ENCODE measurements around the gene PROZ.

PROZ gene

GRCh38 chr13:113119822-113120189 lies 38.6 kb upstream of the PROZ start:
- DNase-seq (ENCODE audit: low read depth in 2 of 3, low spot score in 1 of 3): no peak

GRCh38 chr13:113120300-113121182 lies 37.9 kb upstream of the PROZ start:
- no peak for DNase-seq (ENCODE audit: low read depth in 2 of 3, low spot score in 1 of 3)

DNA sequence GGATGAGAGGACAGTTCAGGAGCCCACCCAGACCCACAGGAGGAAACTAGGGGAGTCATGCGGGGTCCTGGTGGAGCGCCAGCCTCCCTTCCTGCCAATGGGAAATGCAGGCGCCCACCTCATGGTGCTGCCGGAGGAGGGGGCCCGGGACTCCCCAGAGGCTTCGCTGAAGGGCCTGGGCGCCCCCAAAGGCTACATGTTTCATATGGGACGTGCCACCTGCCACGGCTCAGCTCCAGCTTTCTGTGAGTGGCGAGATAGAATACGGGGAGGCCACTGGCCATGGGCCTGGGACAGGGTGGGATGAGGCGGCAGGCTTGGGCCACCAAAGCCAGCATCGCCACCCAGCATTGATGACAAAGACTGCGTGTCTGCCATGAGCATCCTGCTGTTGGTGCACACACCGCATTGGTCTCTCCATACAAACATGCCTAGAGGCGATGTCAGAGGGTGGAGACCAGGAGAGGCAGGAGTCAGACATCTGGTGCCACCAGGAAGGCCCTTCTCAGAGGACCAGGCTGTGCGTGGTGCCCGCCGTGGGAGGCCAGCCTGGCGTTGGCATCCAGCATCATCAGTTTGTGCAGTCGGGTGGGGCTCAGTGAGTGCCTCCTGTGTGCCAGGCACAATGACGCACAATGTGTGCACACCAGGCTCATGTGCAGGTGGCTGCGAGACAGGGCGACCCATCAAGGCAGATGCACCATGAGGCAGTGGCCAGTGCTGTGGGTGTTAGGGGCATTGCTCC lies 37.1 kb upstream of the PROZ start:
- DNase-seq (ENCODE audit: low read depth in 2 of 3, low spot score in 1 of 3): no peak

DNA sequence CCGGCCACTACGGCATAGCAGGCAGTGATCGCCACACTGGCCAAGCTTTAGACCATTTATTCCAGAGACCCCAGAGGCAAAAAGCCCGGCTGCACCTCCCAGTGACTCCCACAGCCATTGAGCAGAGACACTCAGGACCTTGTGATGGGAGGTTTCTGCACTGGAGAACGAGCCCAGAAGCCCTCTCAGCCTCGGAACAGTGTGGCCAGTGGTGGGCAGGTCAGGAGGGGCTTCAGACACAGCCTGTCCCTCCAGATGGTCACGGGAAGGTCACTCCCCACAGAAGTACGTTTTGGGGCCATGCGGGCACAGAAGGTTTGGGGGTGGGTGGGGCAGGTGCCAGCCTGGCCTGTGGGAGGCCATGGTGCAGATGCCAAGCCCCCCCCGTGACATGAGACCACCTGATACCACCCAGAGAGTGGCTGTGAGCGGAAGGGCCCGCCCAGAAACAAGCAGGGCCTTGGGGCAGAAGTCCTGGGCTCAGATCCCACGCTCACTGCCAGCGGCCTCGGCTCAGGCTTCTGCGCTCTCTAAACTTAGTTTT lies 36.4 kb upstream of the PROZ start:
- DNase-seq (ENCODE audit: low read depth in 2 of 3, low spot score in 1 of 3): no peak

DNA sequence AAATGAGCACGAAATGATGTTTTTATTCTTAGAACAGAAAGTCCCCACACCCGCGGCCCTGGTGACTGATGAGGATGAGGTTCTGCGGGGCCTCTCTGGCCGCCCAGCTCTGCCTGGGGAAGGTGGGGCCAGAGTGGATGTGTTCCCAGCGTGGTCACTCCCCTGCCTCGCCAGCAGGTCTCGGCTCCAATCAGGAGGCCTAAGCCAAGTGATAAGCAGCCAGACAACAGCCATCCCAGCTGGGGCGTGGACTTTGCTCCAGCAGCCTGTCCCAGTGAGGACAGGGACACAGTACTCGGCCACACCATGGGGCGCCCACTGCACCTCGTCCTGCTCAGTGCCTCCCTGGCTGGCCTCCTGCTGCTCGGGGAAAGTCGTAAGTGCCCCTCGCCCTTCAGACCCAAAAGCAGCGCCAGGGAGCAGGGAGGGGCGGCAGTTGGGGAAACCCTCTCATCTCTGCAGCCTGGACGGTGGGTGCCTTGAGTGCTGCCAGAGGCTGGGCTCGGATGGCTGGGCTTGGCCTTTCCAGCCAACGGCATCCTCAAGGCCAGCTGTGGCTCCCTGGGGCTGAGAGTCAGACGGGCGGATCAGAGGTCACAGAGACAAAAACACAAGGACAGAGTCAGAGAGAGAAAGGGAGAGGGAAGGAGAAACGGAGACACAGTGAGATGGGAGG lies 35.8 kb upstream of the PROZ start, which contains the start of gene F10:
Gene F10 (plus strand): TSS at position 250 of the 676 bp plus-strand sequence. CDS start 57 bp downstream, at position 307.
- DNase-seq (ENCODE audit: low read depth in 2 of 3, low spot score in 1 of 3): no peak

DNA sequence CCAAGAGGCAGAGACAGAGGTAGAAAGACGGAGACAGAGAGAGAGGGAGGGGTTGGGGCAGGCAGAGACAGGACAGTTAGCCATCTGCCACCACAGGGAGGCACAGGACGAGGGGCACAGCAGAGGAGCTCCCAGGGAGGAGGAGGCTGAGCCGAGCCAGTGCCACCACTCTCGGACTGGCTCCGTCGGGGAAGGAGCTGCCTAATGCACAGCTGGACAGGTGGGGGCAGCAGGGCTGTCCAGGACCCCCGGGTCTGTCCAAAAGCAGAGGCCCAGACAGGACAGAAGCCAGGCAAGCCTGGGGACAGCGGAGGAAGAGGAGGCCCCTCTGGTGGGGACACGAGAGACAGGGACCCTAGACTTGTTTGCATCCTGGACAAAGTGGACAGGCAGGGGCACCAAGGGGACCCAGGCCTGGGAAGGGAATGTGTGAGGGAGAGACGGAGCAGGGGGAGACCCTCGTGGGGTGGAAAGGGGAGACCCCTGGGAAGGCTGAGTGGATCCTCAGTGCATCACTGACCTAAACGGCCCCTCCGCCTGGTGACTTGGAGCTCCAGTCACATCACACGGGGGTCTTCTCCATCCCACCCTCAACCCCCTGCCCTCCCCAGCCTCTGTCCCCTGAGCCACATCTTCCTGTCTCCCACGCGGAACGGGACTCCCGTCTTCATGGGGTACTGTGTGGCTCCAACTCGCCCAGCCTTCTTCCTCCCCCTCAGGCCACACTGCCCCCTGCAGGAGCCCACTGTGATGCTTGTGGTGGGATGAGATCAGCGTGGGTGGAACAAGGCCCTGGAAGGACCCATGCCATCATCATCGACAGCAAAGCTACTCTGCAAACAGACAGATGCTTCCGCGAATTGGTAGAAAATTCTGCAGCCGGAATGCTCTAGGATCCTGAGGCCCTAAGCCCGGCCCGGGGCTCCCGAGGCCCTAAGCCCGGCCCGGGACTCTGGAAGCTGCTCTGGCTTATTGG lies 34.9 kb upstream of the PROZ start:
- DNase-seq (ENCODE audit: low read depth in 2 of 3, low spot score in 1 of 3): no peak

DNA sequence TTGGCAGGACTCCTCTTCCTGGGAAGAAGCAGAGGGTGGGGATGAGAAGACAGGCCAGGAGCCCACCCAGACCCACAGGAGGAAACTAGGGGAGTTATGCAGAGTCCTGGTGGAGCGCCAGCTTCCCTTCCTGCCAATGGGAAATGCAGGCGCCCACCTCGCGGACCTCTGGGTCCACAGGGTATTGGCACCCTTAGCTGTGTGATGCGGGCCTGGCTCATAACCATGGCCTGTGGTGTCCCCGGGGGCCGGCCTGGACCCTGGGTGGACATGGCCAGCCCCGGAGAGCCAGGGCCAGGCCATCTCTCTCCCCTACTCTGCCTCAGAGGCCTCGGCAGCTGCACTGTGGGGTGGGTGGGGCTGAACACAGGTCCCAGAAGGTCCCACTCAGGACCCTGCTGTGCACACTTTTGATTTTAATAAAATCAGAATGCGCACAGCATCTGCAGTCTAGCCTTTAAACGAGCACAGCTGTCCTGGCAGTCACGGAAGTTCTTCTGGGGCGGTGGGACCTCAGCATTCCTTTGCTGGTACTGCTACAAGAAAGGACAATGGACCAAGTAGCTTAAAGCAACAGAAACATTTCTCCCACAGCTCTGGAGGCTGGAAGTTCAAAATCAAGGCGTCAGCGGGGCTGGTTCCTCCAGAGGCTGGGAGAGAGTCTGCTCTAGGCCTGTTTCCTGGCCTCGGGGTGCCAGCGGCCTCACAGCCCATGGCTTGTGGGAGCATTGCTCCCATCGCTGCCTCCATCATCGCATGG lies 34.1 kb upstream of the PROZ start:
- no peak for DNase-seq (ENCODE audit: low read depth in 2 of 3, low spot score in 1 of 3)

DNA sequence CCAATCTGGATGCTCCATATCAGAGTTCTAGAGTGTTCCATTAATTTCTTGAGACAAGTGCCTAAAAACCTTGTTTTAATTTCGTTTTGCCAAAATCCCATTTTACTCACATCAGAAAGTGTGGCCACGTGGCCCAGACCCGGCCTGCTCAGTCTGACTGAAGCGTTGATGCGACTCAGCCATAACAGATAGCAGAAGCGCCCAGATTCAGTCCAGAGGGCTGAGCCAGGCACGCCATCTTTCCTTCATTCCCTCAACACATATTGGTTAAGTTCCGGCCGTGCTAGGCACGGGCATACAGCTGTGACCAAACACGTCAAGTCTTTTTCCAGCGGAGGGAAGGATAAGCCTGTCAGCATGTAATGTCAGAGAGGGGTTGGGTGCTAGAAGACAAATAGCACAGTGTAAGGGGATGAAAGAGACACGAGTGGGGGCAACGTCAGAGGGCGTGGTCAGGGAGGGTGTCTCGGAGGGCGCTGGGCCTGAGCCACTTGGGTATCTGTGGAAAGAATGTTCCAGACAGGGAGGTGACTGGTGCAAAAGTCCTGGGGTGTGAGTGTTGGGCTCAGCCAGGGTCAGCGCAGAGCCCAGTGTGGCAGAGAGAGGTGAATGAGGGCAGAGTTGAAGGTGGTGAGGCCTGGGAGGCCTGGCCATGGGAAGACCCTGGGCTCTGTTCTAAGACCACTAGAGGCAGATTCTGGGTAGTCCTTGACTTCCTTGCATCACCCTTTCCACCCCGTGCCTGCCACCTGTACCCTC lies 32.8 kb upstream of the PROZ start:
- DNase-seq (ENCODE audit: low read depth in 2 of 3, low spot score in 1 of 3): no peak

DNA sequence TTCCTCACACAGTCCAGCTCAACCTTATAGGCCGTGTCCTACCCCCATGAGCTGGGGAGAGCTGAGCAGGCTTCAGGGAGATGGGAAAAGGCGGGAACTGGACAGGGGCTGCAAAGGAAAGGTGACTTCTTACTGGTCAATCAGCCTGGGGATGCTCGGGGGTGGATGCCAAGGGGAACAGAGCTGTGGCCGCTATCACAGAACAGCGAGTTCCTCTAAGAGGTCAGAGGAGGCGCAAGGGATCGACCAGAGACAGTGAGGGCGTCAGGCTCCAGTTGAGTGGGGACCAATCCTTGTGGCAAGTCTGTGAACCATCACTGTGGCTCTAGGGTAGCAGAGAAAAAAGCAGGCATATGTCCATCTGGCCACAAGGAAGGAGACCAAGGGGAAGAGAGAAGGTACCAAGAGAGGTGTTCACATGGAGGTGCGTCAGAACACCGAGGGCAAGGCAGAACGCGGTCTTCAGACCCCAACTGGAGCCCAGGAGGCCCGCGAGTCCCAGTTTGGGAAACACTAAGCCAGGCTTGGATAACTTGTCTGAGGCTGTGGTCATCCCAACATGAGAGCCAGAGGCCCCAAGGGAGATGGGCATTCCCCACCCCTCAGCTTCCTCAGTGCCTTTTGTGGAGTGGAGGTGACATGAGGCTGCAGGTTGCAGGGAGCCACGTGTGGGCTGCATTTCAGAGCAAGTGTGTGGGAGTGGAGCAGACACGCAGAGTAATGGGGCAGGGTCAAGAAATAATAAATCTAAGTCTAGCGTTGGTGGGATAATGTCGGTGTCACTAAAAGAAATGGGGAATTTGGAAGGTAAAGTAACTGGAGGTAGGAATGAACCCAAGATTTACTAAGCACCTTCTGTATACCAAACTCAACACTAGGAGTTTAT lies 31.9 kb upstream of the PROZ start:
- DNase-seq (ENCODE audit: low read depth in 2 of 3, low spot score in 1 of 3): no peak

DNA sequence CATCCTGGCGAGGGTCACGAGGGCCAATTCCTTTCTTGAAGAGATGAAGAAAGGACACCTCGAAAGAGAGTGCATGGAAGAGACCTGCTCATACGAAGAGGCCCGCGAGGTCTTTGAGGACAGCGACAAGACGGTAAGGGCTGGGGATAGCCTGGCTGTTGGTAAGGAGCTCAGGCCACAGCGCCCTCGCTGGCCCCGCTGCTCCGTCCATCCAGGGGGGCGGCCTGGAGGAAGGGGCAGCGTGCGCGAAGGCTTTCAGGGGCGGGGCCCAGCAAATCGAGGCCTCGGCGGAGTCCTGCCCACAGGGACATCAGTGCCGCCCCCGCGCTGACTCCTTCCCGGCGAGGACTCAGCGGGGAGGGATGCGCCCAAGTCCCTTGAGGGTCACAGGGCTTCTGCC lies 29.0 kb upstream of the PROZ start:
- no peak for DNase-seq (ENCODE audit: low read depth in 2 of 3, low spot score in 1 of 3)

GRCh38 chr13:113129921-113130750 lies 28.3 kb upstream of the PROZ start:
- peak in 2 of 3 donors; percentile 26 to 36 for DNase-seq (ENCODE audit: low read depth in 2 of 3, low spot score in 1 of 3)

GRCh38 chr13:113135281-113135760 lies 23.1 kb upstream of the PROZ start:
- no peak for DNase-seq (ENCODE audit: low read depth in 2 of 3, low spot score in 1 of 3)

DNA sequence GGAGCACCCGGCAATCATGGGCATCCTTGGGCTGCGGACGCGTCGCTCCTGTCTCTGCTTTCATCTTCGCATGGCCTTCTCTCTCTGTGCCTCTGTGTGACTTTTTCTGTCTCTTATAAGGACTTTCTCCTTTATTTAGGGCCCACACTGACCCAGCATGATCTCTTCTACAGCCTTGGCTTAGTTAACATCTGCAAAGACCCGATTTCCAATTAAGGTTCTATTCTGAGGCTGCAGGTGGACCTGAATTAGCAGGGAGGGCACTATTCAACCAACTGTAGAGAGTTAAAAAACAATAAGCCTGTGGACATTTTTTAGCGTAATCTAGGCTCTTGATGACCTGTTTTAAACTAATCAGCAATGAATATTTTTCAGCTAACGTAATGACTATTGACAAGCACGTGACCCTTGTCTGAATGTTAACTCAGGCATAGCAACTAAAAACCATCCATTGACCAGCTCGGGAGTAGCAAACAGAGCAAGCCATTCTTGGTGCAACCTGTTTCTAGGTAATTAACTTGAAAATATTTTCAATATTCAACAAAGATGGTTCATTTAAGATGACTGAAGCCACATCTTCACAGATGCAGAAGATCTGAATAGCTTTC lies 20.7 kb upstream of the PROZ start:
- no peak for DNase-seq (ENCODE audit: low read depth in 2 of 3, low spot score in 1 of 3)

GRCh38 chr13:113138792-113139551 lies 19.5 kb upstream of the PROZ start:
- DNase-seq (ENCODE audit: low read depth in 2 of 3, low spot score in 1 of 3): no peak

- DNase-seq (ENCODE audit: low read depth in 2 of 3, low spot score in 1 of 3): no peak
Measured at GRCh38 chr13:113139577-113139976, 18.9 kb upstream of the PROZ start.
